ENCODE data around the gene TUBGCP5. TPM values are rescaled to one million over a fixed set of nuclear protein-coding genes. Genes with fewer than 3 reads are reported as not detected.
"Not testable (repeated sequence)": the region's sequence is repeated elsewhere in the genome, so short reads cannot be mapped to it uniquely, and the experiment has no call there.

The TUBGCP5 gene
- total and polyA plus RNA-seq, 2 experiments from 2014 or later: 14.6 to 17.5 TPM

GRCh38 chr15:23026218-23026617 is 13.2 kb downstream of the TUBGCP5 start:
- Histone ChIP-seq H3K4me1 (ENCODE audit: insufficient read depth) (no peaks in the 10 kb centered on the region), H4K20me1 (ENCODE audit: insufficient read depth) (no peaks in the 10 kb centered on the region), H3K4me2 (ENCODE audit: unreplicated experiment) (no peak overlapping the region), H3K4me3 (no peak overlapping the region), H3K36me3 (ENCODE audit: low read depth) (peaks cover 73% of the 10 kb centered on the region), H3K9me2 (ENCODE audit: insufficient read depth) (no peaks in the 10 kb centered on the region), H2AFZ (no peak overlapping the region), H3K27ac (no peak overlapping the region), H3K79me2 (ENCODE audit: insufficient read depth) (no peaks in the 10 kb centered on the region), H3K9ac (no peak overlapping the region), H3F3A (ENCODE audit: insufficient read depth) (no peaks in the 10 kb centered on the region), H3K27me3 (replicated peaks; ENCODE audit: insufficient read depth) (no peaks in the 10 kb centered on the region), H3K9me3 (ENCODE audit: low read depth) (no peaks in the 10 kb centered on the region)
- DNase-seq: no peak
- TF ChIP-seq EZH2phosphoT487 (IDR thresholded peaks at IDR 0.05; ENCODE audit: insufficient read depth, low read depth): no peak
- TF ChIP-seq EZH2 (IDR thresholded peaks at IDR 0.05; ENCODE audit: insufficient read depth, poor library complexity, severe bottlenecking): no peak
- 53 to 68% methylated on average over 1 of the region's 1 CpG for WGBS, 2 experiments (ENCODE audit: low coverage in 1 of 2, low lambda C conversion rate in 2 of 2, missing lambda C conversion rate in 2 of 2)
- in situ Hi-C loops (cut with MboI): no loop called here

- no peaks in the 10 kb centered on the region for H3K27me3 ChIP-seq (replicated peaks; ENCODE audit: insufficient read depth)
- no peak overlapping the region for H3K27ac ChIP-seq
- no peak overlapping the region for H3K4me3 ChIP-seq
- H3K9me2 ChIP-seq (ENCODE audit: insufficient read depth): no peaks in the 10 kb centered on the region
- no peak overlapping the region for H2AFZ ChIP-seq
- no peaks in the 10 kb centered on the region for H3F3A ChIP-seq (ENCODE audit: insufficient read depth)
- H3K4me2 ChIP-seq (ENCODE audit: unreplicated experiment): no peak overlapping the region
- in situ Hi-C loops (cut with MboI): no loop called here
- TF ChIP-seq EZH2 (IDR thresholded peaks at IDR 0.05; ENCODE audit: insufficient read depth, poor library complexity, severe bottlenecking): no peak
- no peak for TF ChIP-seq EZH2phosphoT487 (IDR thresholded peaks at IDR 0.05; ENCODE audit: insufficient read depth, low read depth)
- H3K9me3 ChIP-seq (ENCODE audit: low read depth): no peaks in the 10 kb centered on the region
- no peaks in the 10 kb centered on the region for H3K4me1 ChIP-seq (ENCODE audit: insufficient read depth)
- no peaks in the 10 kb centered on the region for H3K79me2 ChIP-seq (ENCODE audit: insufficient read depth)
- no peak for DNase-seq
- H3K9ac ChIP-seq: no peak overlapping the region
- WGBS, 2 experiments (ENCODE audit: low coverage in 1 of 2, low lambda C conversion rate in 2 of 2, missing lambda C conversion rate in 2 of 2): 99 to 100% methylated on average over 2 of the region's 2 CpGs
- H3K36me3 ChIP-seq (ENCODE audit: low read depth): peaks cover 69% of the 10 kb centered on the region
- no peaks in the 10 kb centered on the region for H4K20me1 ChIP-seq (ENCODE audit: insufficient read depth)
Measured at GRCh38 chr15:23022156-23022555, 17.2 kb downstream of the TUBGCP5 start.

- H3K4me2 ChIP-seq (ENCODE audit: unreplicated experiment): no peak overlapping the region
- H3K9ac ChIP-seq: no peak overlapping the region
- no peaks in the 10 kb centered on the region for H3F3A ChIP-seq (ENCODE audit: insufficient read depth)
- H3K79me2 ChIP-seq (ENCODE audit: insufficient read depth): no peaks in the 10 kb centered on the region
- H3K4me3 ChIP-seq: no peak overlapping the region
- no peaks in the 10 kb centered on the region for H3K9me3 ChIP-seq (ENCODE audit: low read depth)
- WGBS, 2 experiments (ENCODE audit: low coverage in 1 of 2, low lambda C conversion rate in 2 of 2, missing lambda C conversion rate in 2 of 2): 92 to 95% methylated on average over 3 of the region's 3 CpGs
- DNase-seq: no peak
- peaks cover 37% of the 10 kb centered on the region for H3K36me3 ChIP-seq (ENCODE audit: low read depth)
- no peaks in the 10 kb centered on the region for H3K9me2 ChIP-seq (ENCODE audit: insufficient read depth)
- H3K27me3 ChIP-seq (replicated peaks; ENCODE audit: insufficient read depth): no peaks in the 10 kb centered on the region
- in situ Hi-C loops (cut with MboI): loop anchor here (10.0 kb wide), 1 partner anchor 60 kb away; no protein-coding TSS in a partner anchor
- H3K27ac ChIP-seq: no peak overlapping the region
- H2AFZ ChIP-seq: no peak overlapping the region
- H4K20me1 ChIP-seq (ENCODE audit: insufficient read depth): no peaks in the 10 kb centered on the region
- no peaks in the 10 kb centered on the region for H3K4me1 ChIP-seq (ENCODE audit: insufficient read depth)
- TF ChIP-seq EZH2phosphoT487 (IDR thresholded peaks at IDR 0.05; ENCODE audit: insufficient read depth, low read depth) (no peak), EZH2 (IDR thresholded peaks at IDR 0.05; ENCODE audit: insufficient read depth, poor library complexity, severe bottlenecking) (no peak)
Measured at GRCh38 chr15:23014394-23015000, 24.9 kb downstream of the TUBGCP5 start.

DNA sequence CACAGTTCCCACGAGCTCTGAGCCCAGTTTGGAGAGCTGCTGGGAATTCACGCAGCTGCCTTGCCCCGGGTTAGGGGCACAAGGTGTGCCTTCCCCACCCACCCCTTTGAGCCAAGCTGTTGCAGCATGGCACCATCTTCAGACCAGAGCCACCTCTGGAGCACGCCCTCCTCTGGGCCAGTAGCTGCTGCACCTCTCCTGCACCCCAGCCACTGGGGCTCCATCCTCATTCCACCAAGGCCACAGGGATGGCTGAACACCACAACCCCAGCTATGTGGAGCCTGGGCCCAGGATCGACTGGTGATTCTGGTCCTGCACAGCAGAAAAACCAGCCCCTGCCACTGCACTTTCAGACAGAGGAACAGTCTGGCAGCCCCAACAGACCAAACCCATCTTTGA is 25.7 kb downstream of the TUBGCP5 start:
- peaks cover 37% of the 10 kb centered on the region for H3K36me3 ChIP-seq (ENCODE audit: low read depth)
- WGBS, 2 experiments (ENCODE audit: low coverage in 1 of 2, low lambda C conversion rate in 2 of 2, missing lambda C conversion rate in 2 of 2): 83 to 84% methylated on average over 4 to 5 of the region's 5 CpGs
- in situ Hi-C loops (cut with MboI): loop anchor here (10.0 kb wide), 1 partner anchor 61 kb away; no protein-coding TSS in a partner anchor

GRCh38 chr15:23012616-23013015 is 26.8 kb downstream of the TUBGCP5 start:
- DNase-seq; H3K27me3 ChIP-seq (replicated peaks; ENCODE audit: insufficient read depth); H3K9ac ChIP-seq; H3K27ac ChIP-seq; H3K9me3 ChIP-seq (ENCODE audit: low read depth); H3K4me2 ChIP-seq (ENCODE audit: unreplicated experiment); H3K4me1 ChIP-seq (ENCODE audit: insufficient read depth); H3K79me2 ChIP-seq (ENCODE audit: insufficient read depth); H4K20me1 ChIP-seq (ENCODE audit: insufficient read depth); H3F3A ChIP-seq (ENCODE audit: insufficient read depth); H3K9me2 ChIP-seq (ENCODE audit: insufficient read depth); H3K4me3 ChIP-seq; H2AFZ ChIP-seq: not testable (repeated sequence)
- WGBS, 2 experiments (ENCODE audit: low coverage in 1 of 2, low lambda C conversion rate in 2 of 2, missing lambda C conversion rate in 2 of 2): 95 to 98% methylated on average over 9 of the region's 9 CpGs
- H3K36me3 ChIP-seq (ENCODE audit: low read depth): peaks cover 29% of the 10 kb centered on the region
- in situ Hi-C loops (cut with MboI): loop anchor here (10.0 kb wide), 1 partner anchor 62 kb away; no protein-coding TSS in a partner anchor

More for the DNA sequence above, 25.7 kb downstream of the TUBGCP5 start:
- no peaks in the 10 kb centered on the region for H3F3A ChIP-seq (ENCODE audit: insufficient read depth)
- no peak overlapping the region for H3K9ac ChIP-seq
- H3K4me2 ChIP-seq (ENCODE audit: unreplicated experiment): no peak overlapping the region
- no peak overlapping the region for H3K27ac ChIP-seq
- H3K9me2 ChIP-seq (ENCODE audit: insufficient read depth): no peaks in the 10 kb centered on the region
- TF ChIP-seq EZH2phosphoT487 (IDR thresholded peaks at IDR 0.05; ENCODE audit: insufficient read depth, low read depth) (no peak), EZH2 (IDR thresholded peaks at IDR 0.05; ENCODE audit: insufficient read depth, poor library complexity, severe bottlenecking) (no peak)
- H4K20me1 ChIP-seq (ENCODE audit: insufficient read depth): no peaks in the 10 kb centered on the region
- H3K4me3 ChIP-seq: no peak overlapping the region
- no peaks in the 10 kb centered on the region for H3K4me1 ChIP-seq (ENCODE audit: insufficient read depth)
- H3K9me3 ChIP-seq (ENCODE audit: low read depth): no peaks in the 10 kb centered on the region
- no peaks in the 10 kb centered on the region for H3K27me3 ChIP-seq (replicated peaks; ENCODE audit: insufficient read depth)
- no peak overlapping the region for H2AFZ ChIP-seq
- H3K79me2 ChIP-seq (ENCODE audit: insufficient read depth): no peaks in the 10 kb centered on the region
- DNase-seq: no peak
